ENCODE measurements around the gene NXNL2. TPM values are rescaled to one million over a fixed set of nuclear protein-coding genes. Genes with fewer than 3 reads are reported as not detected.

The NXNL2 gene
- 1.4 TPM for total RNA-seq (2021; ENCODE audit: unreplicated experiment)
- 0.98 TPM for polyA plus RNA-seq (2012; ENCODE audit: insufficient read length)
- Bru-seq, nascent RNA = percentile 43 among the genes with signal in this experiment
- BruChase-seq, experiment 1, labeled RNA remaining after a 2-hour chase = percentile 46 among the genes with signal in this experiment
- percentile 43 among the genes with signal in this experiment for BruChase-seq, experiment 2, labeled RNA remaining after a 6-hour chase
- long read RNA-seq, partial matches to known transcripts = 0 of 1 reads
- long read RNA-seq, other reads (novel, unspliced or antisense) = 1 of 1 reads

- ATAC-seq (peak; percentile 83), DNase-seq (ENCODE audit: low read depth, low spot score) (no peak)
- peak within 1 kb of the TSS; percentile 97 for H3K27ac ChIP-seq (ENCODE audit: low read length)
- in situ Hi-C loops (cut with HindIII; ENCODE audit: low pct_unique_long_range_greater_than_20kb, low sequenced_read_pairs) = no loop called here
- H3K4me1 ChIP-seq (ENCODE audit: control insufficient read depth, insufficient read depth, low read length) = peaks cover 23% of the 10 kb centered on the region
- intact Hi-C loops (cut with micrococcal nuclease; ENCODE audit: unreplicated experiment) = loop anchor here (5.0 kb wide), 1 partner anchor 337 kb away; no protein-coding TSS in a partner anchor
- H3K4me3 ChIP-seq (ENCODE audit: low read depth in 2 of 2, low read length in 2 of 2) = peak within 1 kb of the TSS; percentile 74 to 82
- no peaks in the 10 kb centered on the region for H3K36me3 ChIP-seq (ENCODE audit: control insufficient read depth, insufficient read depth, low read length)
- no TSS peak for BruUV-seq (replicated peaks)
- ChIA-PET CTCF (interaction anchor here (0.6 to 0.7 kb wide), 2 partner anchors 93 to 788 kb away, joined by 6 to 7 read pairs; no protein-coding TSS in a partner anchor), POLR2A (interaction anchor here (0.6 to 0.7 kb wide), 2 partner anchors 22 to 95 kb away, joined by 10 to 12 read pairs; no protein-coding TSS in a partner anchor)
- TF ChIP-seq SIN3A (IDR thresholded peaks at IDR 0.05; ENCODE audit: borderline replicate concordance, insufficient read depth, low read depth, low read length) (no peak), TCF7L2 (IDR thresholded peaks at IDR 0.05; ENCODE audit: low read depth, low read length) (no peak), POLR2AphosphoS5 (IDR thresholded peaks at IDR 0.05; ENCODE audit: low read depth, low read length) (no peak)
- TF ChIP-seq, protein P1, sequence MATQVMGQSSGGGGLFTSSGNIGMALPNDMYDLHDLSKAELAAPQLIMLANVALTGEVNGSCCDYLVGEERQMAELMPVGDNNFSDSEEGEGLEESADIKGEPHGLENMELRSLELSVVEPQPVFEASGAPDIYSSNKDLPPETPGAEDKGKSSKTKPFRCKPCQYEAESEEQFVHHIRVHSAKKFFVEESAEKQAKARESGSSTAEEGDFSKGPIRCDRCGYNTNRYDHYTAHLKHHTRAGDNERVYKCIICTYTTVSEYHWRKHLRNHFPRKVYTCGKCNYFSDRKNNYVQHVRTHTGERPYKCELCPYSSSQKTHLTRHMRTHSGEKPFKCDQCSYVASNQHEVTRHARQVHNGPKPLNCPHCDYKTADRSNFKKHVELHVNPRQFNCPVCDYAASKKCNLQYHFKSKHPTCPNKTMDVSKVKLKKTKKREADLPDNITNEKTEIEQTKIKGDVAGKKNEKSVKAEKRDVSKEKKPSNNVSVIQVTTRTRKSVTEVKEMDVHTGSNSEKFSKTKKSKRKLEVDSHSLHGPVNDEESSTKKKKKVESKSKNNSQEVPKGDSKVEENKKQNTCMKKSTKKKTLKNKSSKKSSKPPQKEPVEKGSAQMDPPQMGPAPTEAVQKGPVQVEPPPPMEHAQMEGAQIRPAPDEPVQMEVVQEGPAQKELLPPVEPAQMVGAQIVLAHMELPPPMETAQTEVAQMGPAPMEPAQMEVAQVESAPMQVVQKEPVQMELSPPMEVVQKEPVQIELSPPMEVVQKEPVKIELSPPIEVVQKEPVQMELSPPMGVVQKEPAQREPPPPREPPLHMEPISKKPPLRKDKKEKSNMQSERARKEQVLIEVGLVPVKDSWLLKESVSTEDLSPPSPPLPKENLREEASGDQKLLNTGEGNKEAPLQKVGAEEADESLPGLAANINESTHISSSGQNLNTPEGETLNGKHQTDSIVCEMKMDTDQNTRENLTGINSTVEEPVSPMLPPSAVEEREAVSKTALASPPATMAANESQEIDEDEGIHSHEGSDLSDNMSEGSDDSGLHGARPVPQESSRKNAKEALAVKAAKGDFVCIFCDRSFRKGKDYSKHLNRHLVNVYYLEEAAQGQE (IDR thresholded peaks at IDR 0.05; ENCODE audit: insufficient read depth in 1 of 2, low read depth in 2 of 2, low read length in 1 of 2) = no peak
- H3K9me3 ChIP-seq (ENCODE audit: control insufficient read depth, insufficient read depth, low read depth, low read length) = no peaks in the 10 kb centered on the region
- no peaks in the 10 kb centered on the region for H3K27me3 ChIP-seq (ENCODE audit: control insufficient read depth, insufficient read depth, low read length)
Measured at GRCh38 chr9:88534456-88535225, at the start of gene NXNL2. Gene NXNL2, plus strand, starts transcription at chr9:88535178. Its CDS starts 257 bp downstream, at chr9:88535435.

GRCh38 chr9:88488166-88488565 lies 46.8 kb upstream of the NXNL2 start:
- intact Hi-C loops (cut with micrococcal nuclease; ENCODE audit: unreplicated experiment) = no loop called here
- BruUV-seq (replicated peaks) = no TSS peak
- DNase-seq (ENCODE audit: low read depth, low spot score) = no peak
- Histone ChIP-seq H3K27ac (ENCODE audit: low read length) (no peak overlapping the region), H3K27me3 (ENCODE audit: control insufficient read depth, insufficient read depth, low read length) (no peaks in the 10 kb centered on the region), H3K4me1 (ENCODE audit: control insufficient read depth, insufficient read depth, low read length) (no peaks in the 10 kb centered on the region), H3K4me3 (ENCODE audit: low read depth in 2 of 2, low read length in 2 of 2) (no peak overlapping the region), H3K36me3 (ENCODE audit: control insufficient read depth, insufficient read depth, low read length) (no peaks in the 10 kb centered on the region), H3K9me3 (ENCODE audit: control insufficient read depth, insufficient read depth, low read depth, low read length) (no peaks in the 10 kb centered on the region)
- TF ChIP-seq CTCF (IDR thresholded peaks at IDR 0.05) (no peak), TCF7L2 (IDR thresholded peaks at IDR 0.05; ENCODE audit: low read depth, low read length) (no peak), POLR2AphosphoS5 (IDR thresholded peaks at IDR 0.05; ENCODE audit: low read depth, low read length) (no peak), SIN3A (IDR thresholded peaks at IDR 0.05; ENCODE audit: borderline replicate concordance, insufficient read depth, low read depth, low read length) (no peak)
- TF ChIP-seq, protein P1 (IDR thresholded peaks at IDR 0.05; ENCODE audit: insufficient read depth in 1 of 2, low read depth in 2 of 2, low read length in 1 of 2) = no peak
- POLR2A ChIA-PET = no interaction called here
- no peak for ATAC-seq
- in situ Hi-C loops (cut with HindIII; ENCODE audit: low pct_unique_long_range_greater_than_20kb, low sequenced_read_pairs) = no loop called here
- CTCF ChIA-PET = no interaction called here
